SK-N-SH treated with all-trans-retinoic acid at 6 μM for 48 hours (cell line): ENCODE results near the gene TUSC1.

Experiments
- GLIS3 ChIP-seq: fragments of 250-450 bp; sonication (Bioruptor Pico); IDR thresholded peaks from 2 replicates; pipeline ENCODE4 v1.5.0; 2020; ENCODE audit warnings: mild to moderate bottlenecking, moderate library complexity
- SNAI2 ChIP-seq: fragments of 250-450 bp; sonication (Bioruptor Pico); IDR thresholded peaks from 2 replicates; pipeline ENCODE4 v1.5.0; 2020; ENCODE audit warnings: mild to moderate bottlenecking, moderate library complexity
- TOX ChIP-seq: fragments of 250-450 bp; sonication (Bioruptor Pico); IDR thresholded peaks from 2 replicates; pipeline ENCODE4 v1.8.0; 2021; ENCODE audit warnings: mild to moderate bottlenecking, moderate library complexity, borderline replicate concordance
- ZC3H10 ChIP-seq: fragments of 250-450 bp; sonication (Bioruptor Pico); IDR thresholded peaks from 2 replicates; pipeline ENCODE4 v1.5.1; 2021; ENCODE audit warnings: mild to moderate bottlenecking, moderate library complexity
- ZNF565 ChIP-seq: fragments of 450-650 bp; formaldehyde crosslinking; conservative IDR thresholded peaks from 2 replicates; pipeline ENCODE4 v1.5.0; 2020; ENCODE audit warnings: low read depth, mild to moderate bottlenecking, moderate library complexity
- ZNF70 ChIP-seq: fragments of 450-650 bp; formaldehyde crosslinking; IDR thresholded peaks from 2 replicates; pipeline ENCODE4 v1.5.0; 2020; ENCODE audit warnings: mild to moderate bottlenecking, moderate library complexity
- TF ChIP-seq, protein P1 (sequence below): fragments of 250-450 bp; sonication (Bioruptor Pico); IDR thresholded peaks from 2 replicates; pipeline ENCODE4 v1.8.0; 2020; ENCODE audit warnings: mild to moderate bottlenecking, moderate library complexity, borderline replicate concordance
- TF ChIP-seq, protein P2 (sequence below): fragments of 250-450 bp; sonication (Bioruptor Pico); IDR thresholded peaks from 2 replicates; pipeline ENCODE4 v1.5.0; 2020; ENCODE audit warnings: mild to moderate bottlenecking, moderate library complexity

DNA sequence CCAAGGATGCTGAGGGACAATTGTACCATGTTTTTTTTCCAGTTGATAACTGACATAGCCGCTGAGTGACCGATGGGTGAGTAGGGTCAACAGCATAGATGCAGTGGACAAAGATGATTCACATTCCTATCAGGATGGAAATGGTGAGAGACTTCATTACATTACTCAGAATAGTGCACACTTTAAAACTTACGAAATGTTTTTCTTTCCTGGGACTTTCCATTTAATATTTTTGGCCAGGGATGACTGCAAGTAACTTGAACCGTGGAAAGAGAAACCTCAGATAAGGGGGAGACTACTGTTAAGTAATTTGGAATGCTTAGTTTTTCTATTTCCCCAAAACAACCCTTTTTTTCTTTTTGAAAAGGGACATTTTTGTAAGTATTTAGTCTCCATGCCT, 3.0 kb upstream of the TUSC1 start:
- TF ChIP-seq, protein P1, sequence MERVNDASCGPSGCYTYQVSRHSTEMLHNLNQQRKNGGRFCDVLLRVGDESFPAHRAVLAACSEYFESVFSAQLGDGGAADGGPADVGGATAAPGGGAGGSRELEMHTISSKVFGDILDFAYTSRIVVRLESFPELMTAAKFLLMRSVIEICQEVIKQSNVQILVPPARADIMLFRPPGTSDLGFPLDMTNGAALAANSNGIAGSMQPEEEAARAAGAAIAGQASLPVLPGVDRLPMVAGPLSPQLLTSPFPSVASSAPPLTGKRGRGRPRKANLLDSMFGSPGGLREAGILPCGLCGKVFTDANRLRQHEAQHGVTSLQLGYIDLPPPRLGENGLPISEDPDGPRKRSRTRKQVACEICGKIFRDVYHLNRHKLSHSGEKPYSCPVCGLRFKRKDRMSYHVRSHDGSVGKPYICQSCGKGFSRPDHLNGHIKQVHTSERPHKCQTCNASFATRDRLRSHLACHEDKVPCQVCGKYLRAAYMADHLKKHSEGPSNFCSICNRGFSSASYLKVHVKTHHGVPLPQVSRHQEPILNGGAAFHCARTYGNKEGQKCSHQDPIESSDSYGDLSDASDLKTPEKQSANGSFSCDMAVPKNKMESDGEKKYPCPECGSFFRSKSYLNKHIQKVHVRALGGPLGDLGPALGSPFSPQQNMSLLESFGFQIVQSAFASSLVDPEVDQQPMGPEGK = no peak; the same call in 1 of the 2 replicates
- TF ChIP-seq SNAI2 = no peak
- TF ChIP-seq TOX (CRISPR knock-in tag) = no peak
- TF ChIP-seq, protein P2, sequence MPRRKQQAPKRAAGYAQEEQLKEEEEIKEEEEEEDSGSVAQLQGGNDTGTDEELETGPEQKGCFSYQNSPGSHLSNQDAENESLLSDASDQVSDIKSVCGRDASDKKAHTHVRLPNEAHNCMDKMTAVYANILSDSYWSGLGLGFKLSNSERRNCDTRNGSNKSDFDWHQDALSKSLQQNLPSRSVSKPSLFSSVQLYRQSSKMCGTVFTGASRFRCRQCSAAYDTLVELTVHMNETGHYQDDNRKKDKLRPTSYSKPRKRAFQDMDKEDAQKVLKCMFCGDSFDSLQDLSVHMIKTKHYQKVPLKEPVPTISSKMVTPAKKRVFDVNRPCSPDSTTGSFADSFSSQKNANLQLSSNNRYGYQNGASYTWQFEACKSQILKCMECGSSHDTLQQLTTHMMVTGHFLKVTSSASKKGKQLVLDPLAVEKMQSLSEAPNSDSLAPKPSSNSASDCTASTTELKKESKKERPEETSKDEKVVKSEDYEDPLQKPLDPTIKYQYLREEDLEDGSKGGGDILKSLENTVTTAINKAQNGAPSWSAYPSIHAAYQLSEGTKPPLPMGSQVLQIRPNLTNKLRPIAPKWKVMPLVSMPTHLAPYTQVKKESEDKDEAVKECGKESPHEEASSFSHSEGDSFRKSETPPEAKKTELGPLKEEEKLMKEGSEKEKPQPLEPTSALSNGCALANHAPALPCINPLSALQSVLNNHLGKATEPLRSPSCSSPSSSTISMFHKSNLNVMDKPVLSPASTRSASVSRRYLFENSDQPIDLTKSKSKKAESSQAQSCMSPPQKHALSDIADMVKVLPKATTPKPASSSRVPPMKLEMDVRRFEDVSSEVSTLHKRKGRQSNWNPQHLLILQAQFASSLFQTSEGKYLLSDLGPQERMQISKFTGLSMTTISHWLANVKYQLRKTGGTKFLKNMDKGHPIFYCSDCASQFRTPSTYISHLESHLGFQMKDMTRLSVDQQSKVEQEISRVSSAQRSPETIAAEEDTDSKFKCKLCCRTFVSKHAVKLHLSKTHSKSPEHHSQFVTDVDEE (CRISPR knock-in tag) = no peak
- no peak for TF ChIP-seq ZNF70 (CRISPR knock-in tag)
- TF ChIP-seq GLIS3 = no peak
- TF ChIP-seq ZNF565 (CRISPR knock-in tag) = no peak
- no peak for TF ChIP-seq ZC3H10
